Cardiac fibroblast (primary cell): ENCODE measurements around the gene MT1H.
"Not testable (repeated sequence)": the region's sequence is repeated elsewhere in the genome, so short reads cannot be mapped to it uniquely, and the experiment has no call there.

Experiments
- DNase-seq, 2 donors: peaks; one replicate each; pipeline versions ENCODE4 v3.0.0 to v3.0.0-alpha.2; 2010; ENCODE audit warnings: low read depth in 2 of 2
- H3K4me3 ChIP-seq, 2 donors: replicated peaks in 1 of 2; 1 replicate in 1 of 2; 2 replicates in 1 of 2; pipeline ENCODE4 v1.5.1; 2011; ENCODE audit warnings: low read depth in 2 of 2, low read length in 2 of 2, mild to moderate bottlenecking in 2 of 2, moderate library complexity in 1 of 2
- CTCF ChIP-seq: IDR thresholded peaks from one replicate; pipeline ENCODE4 v1.5.1; 2011; ENCODE audit warnings: low read depth, mild to moderate bottlenecking, low read length, inconsistent platforms

Gene MT1H

GRCh38 chr16:56652600-56652999, 17.0 kb upstream of the MT1H start:
- no peak for DNase-seq
- no peak overlapping the region for H3K4me3 ChIP-seq
- TF ChIP-seq CTCF: no peak

DNA sequence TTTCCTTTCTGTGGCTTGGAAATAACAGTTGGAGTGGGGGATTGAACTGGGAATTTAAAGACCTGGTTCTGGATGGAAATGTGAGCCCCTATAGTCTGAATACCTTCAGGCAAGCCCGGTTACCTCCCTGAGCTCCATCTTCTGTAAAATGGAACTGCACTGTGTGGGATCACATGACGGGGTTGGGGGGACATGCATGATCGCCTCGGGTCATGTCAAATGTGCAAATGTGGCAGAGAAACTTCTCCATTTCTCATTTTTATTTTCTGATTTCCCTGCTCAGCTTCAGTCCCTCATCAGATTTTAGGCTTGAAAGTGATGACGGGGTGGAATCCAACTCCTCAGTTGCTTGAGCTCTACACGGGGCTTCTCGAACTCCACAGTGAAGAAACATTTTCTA, 16.4 kb upstream of the MT1H start:
- TF ChIP-seq CTCF: no peak
- H3K4me3 ChIP-seq: no peak overlapping the region
- DNase-seq: no peak

GRCh38 chr16:56657555-56658326, 11.9 kb upstream of the MT1H start, which contains the start of gene MT1F:
TSS of gene MT1F (plus strand) at chr16:56657959. CDS start at chr16:56658059, 100 bp downstream.
- DNase-seq: peak; percentile 24 to 39
- peak within 1 kb of the TSS; percentile 53 for H3K4me3 ChIP-seq
- no peak for TF ChIP-seq CTCF

DNA sequence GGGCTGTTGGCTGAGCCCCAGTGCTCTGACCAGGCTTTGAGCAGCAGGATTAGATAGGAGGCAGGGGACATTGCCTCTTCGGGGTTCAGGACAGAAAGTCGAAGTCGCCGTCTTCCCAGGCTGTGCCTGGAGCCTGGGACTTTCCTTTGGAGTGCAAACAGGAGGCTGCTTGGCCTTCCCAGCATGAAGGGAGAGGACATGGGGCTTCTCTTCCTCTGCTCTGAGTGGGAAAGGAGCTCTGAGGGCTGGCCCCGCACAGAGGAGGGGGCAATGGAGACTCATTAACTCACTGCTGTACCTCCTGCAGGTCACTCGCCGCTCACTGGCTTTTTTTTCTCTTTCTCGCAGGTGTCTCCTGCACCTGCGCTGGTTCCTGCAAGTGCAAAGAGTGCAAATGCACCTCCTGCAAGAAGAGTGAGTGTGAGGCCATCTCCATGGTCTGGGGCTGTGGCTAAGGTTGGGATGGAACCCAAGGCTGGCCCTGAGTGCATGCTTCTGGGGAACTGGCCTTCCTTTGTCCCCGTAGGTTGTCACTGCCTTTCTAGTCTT, 11.2 kb upstream of the MT1H start:
- no peak for DNase-seq
- H3K4me3 ChIP-seq: peak overlapping the region; percentile 53
- no peak for TF ChIP-seq CTCF

DNA sequence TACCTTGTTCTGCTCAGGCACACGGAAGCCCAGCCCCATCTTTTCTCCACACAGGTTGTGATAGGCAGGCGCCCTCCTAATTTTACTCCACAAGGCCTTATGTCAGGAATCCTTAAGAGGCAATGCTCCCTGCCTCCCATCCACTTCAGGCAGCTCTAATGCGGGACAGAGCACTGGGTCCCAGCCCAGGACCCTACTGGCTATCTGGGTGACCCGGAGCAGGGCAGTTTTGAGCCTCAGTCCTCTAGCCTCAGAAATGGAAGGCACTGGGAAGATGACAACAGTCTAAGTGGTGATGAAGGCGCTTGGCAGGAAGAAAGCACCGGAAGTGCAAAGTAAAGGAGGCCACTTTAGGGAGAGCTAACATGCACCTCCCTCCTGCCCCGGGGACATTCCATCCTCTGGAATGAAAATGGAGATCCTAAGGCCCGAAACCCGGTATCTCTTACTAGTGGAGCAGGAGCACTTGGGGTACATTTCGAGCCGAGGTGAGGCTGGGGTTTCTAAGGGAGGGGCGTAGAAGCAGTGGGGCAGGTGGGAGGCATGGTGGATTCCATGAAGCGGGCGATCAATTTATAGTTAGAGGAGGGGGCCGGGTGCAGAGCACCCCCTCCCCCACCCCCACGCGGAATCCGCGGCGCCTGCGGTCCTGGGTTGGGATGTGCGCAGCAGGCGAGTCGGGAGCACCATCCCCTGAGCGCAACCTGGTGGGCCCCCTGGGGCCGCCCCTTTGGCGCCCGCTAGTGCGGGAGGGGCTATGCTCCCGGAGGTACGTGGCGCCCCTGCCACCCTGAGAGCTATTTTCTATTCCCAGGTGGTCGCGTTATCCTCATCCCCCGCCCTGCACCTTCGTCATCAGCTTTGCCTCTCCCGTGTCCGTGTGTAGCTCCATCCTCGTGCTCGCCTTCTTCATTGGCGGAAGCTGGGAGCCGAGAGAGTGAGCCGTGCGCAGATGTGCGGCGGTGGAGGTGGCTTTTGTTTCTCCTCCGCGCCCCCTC, 7.0 kb upstream of the MT1H start:
- no peak overlapping the region for H3K4me3 ChIP-seq
- TF ChIP-seq CTCF: no peak

DNA sequence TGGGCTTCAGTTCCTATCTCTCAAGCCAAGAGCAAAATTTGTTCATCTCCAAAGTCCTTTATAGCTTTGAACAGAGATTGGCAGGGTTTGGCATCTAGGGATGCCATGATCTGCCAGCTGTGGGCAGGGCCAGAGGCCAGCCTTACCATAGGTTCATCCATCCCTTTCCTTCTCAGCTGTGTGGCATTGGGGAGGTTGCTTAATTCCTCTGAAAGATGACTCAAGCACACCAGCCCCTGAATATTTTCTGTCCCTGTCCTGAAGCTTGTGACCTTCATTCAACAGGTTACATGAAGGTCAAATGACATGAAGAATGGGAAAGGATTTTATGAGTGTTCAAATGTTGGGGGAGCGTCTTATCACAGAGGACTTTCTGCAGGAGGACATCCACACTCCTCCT, 5.1 kb upstream of the MT1H start:
- no peak for DNase-seq
- H3K4me3 ChIP-seq: no peak overlapping the region
- no peak for TF ChIP-seq CTCF

More for the DNA sequence above, 7.0 kb upstream of the MT1H start:
- no peak for DNase-seq

DNA sequence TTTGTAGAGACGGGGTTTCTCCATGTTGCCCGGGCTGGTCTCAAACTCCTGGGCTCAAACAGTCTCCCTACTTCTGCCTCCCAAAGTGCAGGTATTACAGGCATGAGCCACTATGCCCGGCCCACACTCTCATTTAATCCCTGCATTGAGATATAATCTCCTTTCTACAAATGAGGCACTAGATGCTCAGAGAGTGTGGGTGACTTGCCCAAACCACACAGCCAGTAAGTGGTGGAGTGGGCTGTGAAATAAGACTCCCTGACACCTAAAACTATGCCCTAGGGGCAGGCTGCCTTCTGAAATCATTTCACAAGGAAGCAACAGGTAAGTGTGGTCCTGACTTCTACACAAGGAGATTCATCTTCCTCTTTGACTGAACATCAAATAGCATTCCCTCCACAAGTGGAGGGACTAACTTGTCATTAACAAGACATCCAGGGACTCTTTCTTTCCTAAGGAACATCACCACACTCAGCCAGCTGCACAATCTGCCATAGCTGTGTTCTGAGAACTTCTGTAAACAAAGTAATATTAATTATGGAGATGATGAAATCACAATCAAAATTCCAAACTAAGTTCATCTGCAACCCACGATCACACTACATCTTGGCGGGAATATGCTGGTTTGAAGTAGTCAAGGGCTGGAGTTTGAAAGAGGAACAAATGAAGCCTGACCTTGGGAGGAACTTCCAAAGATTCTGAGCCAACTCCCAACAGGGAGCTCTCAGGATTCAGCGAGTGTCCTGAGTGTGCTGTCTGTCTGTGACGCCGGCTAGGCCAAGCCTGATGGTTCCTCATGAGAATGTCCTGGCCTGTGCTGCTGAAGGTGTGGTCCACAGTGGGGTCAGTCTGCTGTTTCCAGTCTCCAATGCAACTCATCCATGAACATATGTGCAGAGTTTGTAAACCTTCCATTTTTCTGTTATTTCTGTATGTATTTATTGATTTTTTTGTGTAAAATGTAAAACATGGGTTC, 4.0 kb upstream of the MT1H start:
- not testable (repeated sequence) for DNase-seq, H3K4me3 ChIP-seq
